PC-3 (cell line): ENCODE measurements around the gene ASB2. TPM values are rescaled to one million over a fixed set of nuclear protein-coding genes. Genes with fewer than 3 reads are reported as not detected.

Experiments
- ATAC-seq: fragments of 200-7000 bp; cut with Tn5 transposase; 2 replicates; pipeline ENCODE4 v1.9.1; 2020; ENCODE audit warnings: mild to moderate bottlenecking, moderate library complexity
- BruUV-seq: library from RNA; stranded (reverse); fragments of 400-500 nt; replicated peaks from 2 replicates; lab custom pipeline; 2021; lab: Mats Ljungman, UMichigan
- CTCF ChIA-PET: fragments of 300-600 bp; sonication (Branson Sonifier 250); formaldehyde crosslinking; loops from one replicate; lab custom pipeline; 2022; ENCODE audit warnings: antibody characterized with exemption; lab: Charles Lee
- POLR2A ChIA-PET: fragments of 300-600 bp; sonication (Branson Sonifier 250); formaldehyde crosslinking; loops from one replicate; lab custom pipeline; 2022; ENCODE audit warnings: antibody characterized with exemption; ENCODE audit not compliant: unreplicated experiment; lab: Charles Lee
- DNase-seq: peaks from one replicate; pipeline ENCODE4 v3.0.0-alpha.2; 2015
- H2AFZ ChIP-seq: fragments of 300-600 bp; sonication (generic); 2 replicates; pipeline ENCODE4 v1.6.0; 2016; ENCODE audit warnings: antibody characterized with exemption, low read length
- H3F3A ChIP-seq: fragments of 300-600 bp; sonication (generic); one replicate; pipeline ENCODE4 v1.6.0; 2017; ENCODE audit warnings: antibody characterized with exemption, low read length, control low read depth, mild to moderate bottlenecking; ENCODE audit not compliant: unreplicated experiment
- H3K27ac ChIP-seq: fragments of 300-600 bp; sonication (generic); 2 replicates; pipeline ENCODE4 v1.5.1; 2016; ENCODE audit warnings: mild to moderate bottlenecking, low read length
- H3K27me3 ChIP-seq: fragments of 300-600 bp; sonication (generic); 2 replicates; pipeline ENCODE4 v1.6.1; 2016; ENCODE audit warnings: low read length, mixed read lengths
- H3K36me3 ChIP-seq: fragments of 300-600 bp; sonication (generic); 2 replicates; pipeline ENCODE4 v1.6.1; 2016; ENCODE audit warnings: low read depth, mixed run types, low read length, mixed read lengths
- H3K4me1 ChIP-seq: fragments of 300-600 bp; sonication (generic); 2 replicates; pipeline ENCODE4 v1.5.1; 2016; ENCODE audit warnings: low read length; ENCODE audit not compliant: insufficient read depth
- H3K4me2 ChIP-seq: fragments of 300-600 bp; sonication (generic); 2 replicates; pipeline ENCODE4 v1.6.0; 2016; ENCODE audit warnings: low read length
- H3K4me3 ChIP-seq: fragments of 300-600 bp; sonication (generic); 2 replicates; pipeline ENCODE4 v1.5.1; 2016; ENCODE audit warnings: mild to moderate bottlenecking, low read length, mixed read lengths
- H3K79me2 ChIP-seq: fragments of 300-600 bp; sonication (generic); 2 replicates; pipeline ENCODE4 v1.6.1; 2017; ENCODE audit warnings: low read length, mixed read lengths
- H3K9ac ChIP-seq: fragments of 300-600 bp; sonication (generic); 2 replicates; pipeline ENCODE4 v1.6.0; 2016; ENCODE audit warnings: mild to moderate bottlenecking, low read length
- H3K9me2 ChIP-seq: fragments of 300-600 bp; sonication (generic); replicated peaks from 2 replicates; pipeline ENCODE4 v1.6.1; 2016; ENCODE audit warnings: mixed run types, low read length, mixed read lengths
- H3K9me3 ChIP-seq: fragments of 300-600 bp; sonication (generic); 2 replicates; pipeline ENCODE4 v1.6.1; 2016; ENCODE audit warnings: low read length, mixed read lengths
- H4K20me1 ChIP-seq: fragments of 300-600 bp; sonication (generic); 2 replicates; pipeline ENCODE4 v1.6.1; 2016; ENCODE audit warnings: low read length, mixed read lengths
- EZH2 ChIP-seq: fragments of 300-600 bp; sonication (generic); IDR thresholded peaks from one replicate; pipeline ENCODE4 v1.6.1; 2017; ENCODE audit warnings: antibody characterized with exemption, mild to moderate bottlenecking, low read length; ENCODE audit not compliant: unreplicated experiment
- EZH2phosphoT487 ChIP-seq: fragments of 300-600 bp; sonication (generic); IDR thresholded peaks from 2 replicates; pipeline ENCODE4 v1.6.1; 2018; ENCODE audit warnings: mild to moderate bottlenecking, antibody characterized with exemption, low read length, borderline replicate concordance
- intact Hi-C: fragments of 100-400 bp; cut with micrococcal nuclease; formaldehyde crosslinking; loops from 2 replicates; pipeline ENCODE4 v1.9.0; 2023
- total RNA-seq: library from RNA; depleted of rRNA; stranded (reverse); fragments of >200 nt; gene quantifications from 2 replicates; pipeline ENCODE4 v1.2.3, GENCODE V29; 2014
- TF ChIP-seq, protein P1 (sequence below): fragments of 300-600 bp; sonication (generic); conservative IDR thresholded peaks from 2 replicates; pipeline ENCODE4 v1.5.1; 2017; ENCODE audit warnings: antibody characterized with exemption, low read depth, mild to moderate bottlenecking, low read length

The ASB2 gene
- total RNA-seq, 1 experiment from 2014 or later: 0.22 TPM

- BruUV-seq: no TSS peak
- ChIA-PET POLR2A (no interaction called here), CTCF (no interaction called here)
- TF ChIP-seq EZH2phosphoT487 (no peak), EZH2 (no peak)
- TF ChIP-seq, protein P1, sequence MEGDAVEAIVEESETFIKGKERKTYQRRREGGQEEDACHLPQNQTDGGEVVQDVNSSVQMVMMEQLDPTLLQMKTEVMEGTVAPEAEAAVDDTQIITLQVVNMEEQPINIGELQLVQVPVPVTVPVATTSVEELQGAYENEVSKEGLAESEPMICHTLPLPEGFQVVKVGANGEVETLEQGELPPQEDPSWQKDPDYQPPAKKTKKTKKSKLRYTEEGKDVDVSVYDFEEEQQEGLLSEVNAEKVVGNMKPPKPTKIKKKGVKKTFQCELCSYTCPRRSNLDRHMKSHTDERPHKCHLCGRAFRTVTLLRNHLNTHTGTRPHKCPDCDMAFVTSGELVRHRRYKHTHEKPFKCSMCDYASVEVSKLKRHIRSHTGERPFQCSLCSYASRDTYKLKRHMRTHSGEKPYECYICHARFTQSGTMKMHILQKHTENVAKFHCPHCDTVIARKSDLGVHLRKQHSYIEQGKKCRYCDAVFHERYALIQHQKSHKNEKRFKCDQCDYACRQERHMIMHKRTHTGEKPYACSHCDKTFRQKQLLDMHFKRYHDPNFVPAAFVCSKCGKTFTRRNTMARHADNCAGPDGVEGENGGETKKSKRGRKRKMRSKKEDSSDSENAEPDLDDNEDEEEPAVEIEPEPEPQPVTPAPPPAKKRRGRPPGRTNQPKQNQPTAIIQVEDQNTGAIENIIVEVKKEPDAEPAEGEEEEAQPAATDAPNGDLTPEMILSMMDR: peak; percentile 55
- ATAC-seq (no peak), DNase-seq (peak; percentile 35)
- no peak overlapping the region for H2AFZ ChIP-seq
- no peak overlapping the region for H3K9ac ChIP-seq
- H3K36me3 ChIP-seq: no peaks in the 10 kb centered on the region
- no peaks in the 10 kb centered on the region for H3K9me3 ChIP-seq
- H3K27me3 ChIP-seq: no peaks in the 10 kb centered on the region
- H3K4me3 ChIP-seq: no peak overlapping the region
- 0 out of 2 replicates have a peak, but pooled peaks cover 7% of the 10 kb centered on the region for H3K4me1 ChIP-seq
- H3K4me2 ChIP-seq: no peak overlapping the region
- no peaks in the 10 kb centered on the region for H4K20me1 ChIP-seq
- no peaks in the 10 kb centered on the region for H3F3A ChIP-seq
- intact Hi-C loops: no loop called here
- no peak overlapping the region for H3K27ac ChIP-seq
- H3K79me2 ChIP-seq: no peaks in the 10 kb centered on the region
- H3K9me2 ChIP-seq: no peaks in the 10 kb centered on the region
Observed at GRCh38 chr14:94005324-94006073, 29.1 kb upstream of the ASB2 start.

GRCh38 chr14:94004015-94004414 lies 27.6 kb upstream of the ASB2 start:
- CTCF ChIA-PET: no interaction called here
- Histone ChIP-seq H3K4me3 (no peak overlapping the region), H3K27ac (no peak overlapping the region), H3F3A (no peaks in the 10 kb centered on the region), H3K9ac (no peak overlapping the region), H3K9me2 (no peaks in the 10 kb centered on the region), H4K20me1 (no peaks in the 10 kb centered on the region), H3K4me2 (no peak overlapping the region), H3K27me3 (no peaks in the 10 kb centered on the region), H3K36me3 (no peaks in the 10 kb centered on the region), H3K9me3 (no peaks in the 10 kb centered on the region), H3K79me2 (no peaks in the 10 kb centered on the region), H3K4me1 (no peaks in the 10 kb centered on the region), H2AFZ (no peak overlapping the region)
- POLR2A ChIA-PET: no interaction called here
- BruUV-seq: no TSS peak
- ATAC-seq: no peak
- intact Hi-C loops: no loop called here
- TF ChIP-seq EZH2 (no peak), EZH2phosphoT487 (no peak)
- TF ChIP-seq, protein P1: no peak
- no peak for DNase-seq

GRCh38 chr14:94003397-94003796 lies 27.0 kb upstream of the ASB2 start:
- Histone ChIP-seq H3K9me3 (no peaks in the 10 kb centered on the region), H4K20me1 (no peaks in the 10 kb centered on the region), H3F3A (no peaks in the 10 kb centered on the region), H2AFZ (no peak overlapping the region), H3K4me1 (no peaks in the 10 kb centered on the region), H3K79me2 (no peaks in the 10 kb centered on the region), H3K4me2 (no peak overlapping the region), H3K9ac (no peak overlapping the region), H3K27me3 (no peaks in the 10 kb centered on the region), H3K9me2 (no peaks in the 10 kb centered on the region), H3K36me3 (no peaks in the 10 kb centered on the region), H3K4me3 (no peak overlapping the region), H3K27ac (no peak overlapping the region)
- ATAC-seq (no peak), DNase-seq (no peak)
- no TSS peak for BruUV-seq
- TF ChIP-seq, protein P1: no peak
- no peak for TF ChIP-seq EZH2phosphoT487
- no peak for TF ChIP-seq EZH2
- POLR2A ChIA-PET: no interaction called here
- intact Hi-C loops: no loop called here
- CTCF ChIA-PET: no interaction called here
